Measurements from ENCODE around the gene ARHGEF17.

- TF ChIP-seq, protein P1, sequence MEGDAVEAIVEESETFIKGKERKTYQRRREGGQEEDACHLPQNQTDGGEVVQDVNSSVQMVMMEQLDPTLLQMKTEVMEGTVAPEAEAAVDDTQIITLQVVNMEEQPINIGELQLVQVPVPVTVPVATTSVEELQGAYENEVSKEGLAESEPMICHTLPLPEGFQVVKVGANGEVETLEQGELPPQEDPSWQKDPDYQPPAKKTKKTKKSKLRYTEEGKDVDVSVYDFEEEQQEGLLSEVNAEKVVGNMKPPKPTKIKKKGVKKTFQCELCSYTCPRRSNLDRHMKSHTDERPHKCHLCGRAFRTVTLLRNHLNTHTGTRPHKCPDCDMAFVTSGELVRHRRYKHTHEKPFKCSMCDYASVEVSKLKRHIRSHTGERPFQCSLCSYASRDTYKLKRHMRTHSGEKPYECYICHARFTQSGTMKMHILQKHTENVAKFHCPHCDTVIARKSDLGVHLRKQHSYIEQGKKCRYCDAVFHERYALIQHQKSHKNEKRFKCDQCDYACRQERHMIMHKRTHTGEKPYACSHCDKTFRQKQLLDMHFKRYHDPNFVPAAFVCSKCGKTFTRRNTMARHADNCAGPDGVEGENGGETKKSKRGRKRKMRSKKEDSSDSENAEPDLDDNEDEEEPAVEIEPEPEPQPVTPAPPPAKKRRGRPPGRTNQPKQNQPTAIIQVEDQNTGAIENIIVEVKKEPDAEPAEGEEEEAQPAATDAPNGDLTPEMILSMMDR (IDR thresholded peaks at IDR 0.05) = no peak
- TF ChIP-seq EZH2 (IDR thresholded peaks at IDR 0.05) = no peak
Measured at GRCh38 chr11:73366265-73366610, 58.2 kb downstream of the ARHGEF17 start.

Measured in neural progenitor cell (in vitro differentiated cells).